Coronary artery (tissue), 2 donors: ENCODE data around the gene FAM219B.

Experiments
- DNase-seq: peaks from one replicate; pipeline ENCODE4 v3.0.0-alpha.2; 2017; ENCODE audit warnings: low spot score
- H3K27ac ChIP-seq, 2 donors: fragments of 200-600 bp; sonication (generic); one replicate each; pipeline ENCODE4 v1.5.1; 2016 to 2019
- H3K4me3 ChIP-seq: fragments of 200-600 bp; sonication (generic); 2 replicates; pipeline ENCODE4 v1.5.1; 2016; ENCODE audit warnings: mild to moderate bottlenecking, moderate library complexity
- CTCF ChIP-seq: fragments of 200-600 bp; sonication (generic); IDR thresholded peaks from one replicate; pipeline ENCODE4 v1.5.1; 2019; ENCODE audit warnings: antibody characterized with exemption

FAM219B gene

GRCh38 chr15:74906450-74907162 is at the start of gene FAM219B:
FAM219B (minus strand) TSS chr15:74906851; CDS start chr15:74906800, 51 bp downstream.
- DNase-seq = peak; percentile 94
- peak within 1 kb of the TSS; percentile 88 to 96 for H3K27ac ChIP-seq
- H3K4me3 ChIP-seq = peak within 1 kb of the TSS; percentile 97
- TF ChIP-seq CTCF = no peak

- Histone ChIP-seq H3K27ac (peak overlapping the region; percentile 91 to 99), H3K4me3 (peak overlapping the region; percentile 72)
- TF ChIP-seq CTCF = no peak
- DNase-seq = peak; percentile 81
Measured at GRCh38 chr15:74955796-74956647, 49.4 kb upstream of the FAM219B start.

GRCh38 chr15:74955017-74955416 is 48.4 kb upstream of the FAM219B start:
- DNase-seq = no peak
- H3K27ac ChIP-seq = peak overlapping the region; percentile 38 to 99
- no peak for TF ChIP-seq CTCF
- peak overlapping the region; percentile 72 for H3K4me3 ChIP-seq

- DNase-seq = no peak
- Histone ChIP-seq H3K4me3 (peak overlapping the region; percentile 72), H3K27ac (peak overlapping the region in 1 of 2 donors; percentile 99)
- TF ChIP-seq CTCF = no peak
Measured at GRCh38 chr15:74954515-74954914, 47.9 kb upstream of the FAM219B start.

- H3K27ac ChIP-seq = no peak overlapping the region
- H3K4me3 ChIP-seq = no peak overlapping the region
- TF ChIP-seq CTCF = no peak
- no peak for DNase-seq
Measured at GRCh38 chr15:74951006-74951405, 44.4 kb upstream of the FAM219B start.

GRCh38 chr15:74950078-74950908 is 43.6 kb upstream of the FAM219B start:
- Histone ChIP-seq H3K4me3 (no peak overlapping the region), H3K27ac (no peak overlapping the region)
- TF ChIP-seq CTCF = peak; percentile 94
- DNase-seq = peak; percentile 75
